Stimulated activated CD4-positive, alpha-beta T cell treated with anti-CD3 and anti-CD28 coated beads, Interleukin-12 subunit alpha, Interleukin-12 subunit beta, amount 100 ng/mL, for 48 hours (primary cell): ENCODE measurements around the gene CCNC.

Source experiments
- DNase-seq, 3 donors: peaks; one replicate each; pipeline ENCODE4 v3.0.0-alpha.2; 2020; ENCODE audit warnings: low read depth in 2 of 3, low spot score in 1 of 3

The CCNC gene

DNA sequence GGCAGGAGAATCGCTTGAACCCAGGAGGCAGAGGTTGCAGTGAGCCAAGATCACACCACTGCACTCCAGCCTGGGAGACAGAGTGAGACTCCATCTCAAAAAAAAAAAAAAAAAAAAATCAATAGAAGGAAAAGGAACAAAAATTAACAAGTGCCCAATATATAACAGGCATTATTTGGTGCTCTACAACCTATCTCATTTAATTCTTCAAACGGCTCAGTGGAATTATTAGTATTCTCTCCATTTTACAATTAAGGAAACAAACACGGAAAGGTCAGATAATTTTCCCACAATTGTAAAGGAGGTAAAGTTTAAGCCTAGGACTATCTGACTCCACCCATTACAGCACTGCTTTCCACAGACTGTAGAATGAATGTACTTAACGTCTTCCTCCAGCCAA is 19.8 kb downstream of the CCNC start:
- no peak for DNase-seq

DNA sequence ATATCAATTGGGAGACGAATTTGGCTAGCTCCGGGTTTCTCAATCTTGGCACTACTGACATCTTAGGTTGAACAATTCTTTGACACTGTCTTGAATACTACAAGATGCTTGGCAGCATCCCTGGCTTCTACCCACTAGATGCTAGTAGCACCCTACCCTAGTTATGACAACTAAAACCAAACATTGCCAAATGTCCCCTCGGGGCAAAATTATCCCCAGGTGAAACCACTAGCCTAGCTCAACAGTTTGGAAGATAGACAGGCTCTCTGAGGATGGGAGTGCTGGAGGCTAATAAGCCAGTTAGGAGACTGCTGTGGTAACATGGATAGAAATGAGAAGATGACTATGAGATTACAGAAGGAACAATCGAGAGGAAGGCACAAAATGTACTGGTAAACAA is 20.9 kb downstream of the CCNC start:
- no peak for DNase-seq

DNA sequence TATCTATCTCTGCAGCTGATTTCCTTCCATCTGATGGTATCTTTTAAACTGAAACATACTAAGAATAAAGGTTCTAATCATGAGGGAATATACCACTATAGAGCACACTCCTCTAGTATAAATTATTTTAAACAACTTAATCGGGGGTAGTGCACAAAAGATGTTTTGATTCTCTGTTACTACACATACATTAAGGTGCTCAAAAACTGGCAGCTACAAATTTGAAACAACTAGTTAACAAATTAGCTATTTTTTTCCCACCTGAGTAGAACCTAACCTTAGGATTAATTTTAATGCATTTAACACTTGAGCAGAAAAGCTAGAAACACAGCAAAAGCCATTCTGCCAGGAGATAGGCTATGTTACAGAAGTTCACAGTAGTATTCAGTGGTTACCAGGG is 23.0 kb downstream of the CCNC start:
- no peak for DNase-seq

DNA sequence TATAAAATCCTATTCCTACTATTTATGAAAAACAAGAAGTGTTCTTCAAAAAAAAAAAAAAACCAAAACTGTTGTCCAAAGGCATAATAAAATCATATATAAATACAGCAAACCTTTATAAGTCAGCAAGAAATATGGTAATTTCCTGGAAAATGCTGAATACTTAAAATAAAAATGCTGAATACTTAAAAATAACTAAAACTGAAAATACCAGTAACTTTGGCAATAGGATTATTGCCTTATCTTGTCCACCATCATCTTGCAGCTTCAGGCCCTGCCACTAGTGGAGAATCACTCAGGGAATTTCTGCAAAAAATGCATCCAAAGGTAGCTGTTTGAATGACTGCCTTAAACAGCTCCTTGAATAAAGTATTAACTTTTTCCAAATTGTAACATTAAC is 24.5 kb downstream of the CCNC start:
- DNase-seq, result no peak

DNA sequence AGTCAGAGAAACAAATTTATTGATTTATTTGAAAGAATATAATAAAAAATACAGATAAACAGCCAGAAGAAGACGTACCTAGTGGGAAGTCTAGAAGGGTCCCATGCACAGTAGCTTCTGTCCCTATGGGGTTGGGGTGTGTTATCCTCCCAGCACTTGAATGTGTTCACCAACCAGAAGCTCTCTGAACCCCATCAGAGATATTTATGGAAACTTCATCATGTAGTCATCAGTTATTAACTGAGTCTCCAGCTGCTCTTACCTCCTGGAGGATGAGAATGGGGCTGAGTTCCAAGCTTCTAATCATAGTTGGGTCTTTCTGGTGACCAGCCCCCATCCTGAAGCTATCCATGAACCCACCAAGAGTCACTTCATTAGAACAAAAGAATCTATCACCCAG is 37.8 kb downstream of the CCNC start:
- DNase-seq, result no peak

DNA sequence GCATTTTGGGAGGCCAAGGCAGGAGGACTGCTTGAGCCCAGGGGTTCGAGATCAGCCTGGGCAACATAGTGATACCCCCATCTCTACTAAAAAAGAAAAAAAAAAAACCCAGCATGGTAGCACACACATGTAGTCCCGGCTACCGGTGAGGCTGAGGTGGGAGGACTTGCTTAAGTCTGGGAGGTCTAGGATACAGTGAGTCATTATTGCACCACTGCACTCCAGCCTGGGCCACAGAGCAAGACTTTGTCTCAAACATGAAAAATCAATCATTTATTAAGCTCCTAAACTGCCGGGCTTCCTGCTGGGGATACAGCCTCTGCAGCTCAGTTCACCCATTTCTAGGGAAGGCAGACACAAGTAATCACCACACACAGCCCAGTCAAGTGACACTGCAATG is 45.9 kb downstream of the CCNC start:
- no peak for DNase-seq

DNA sequence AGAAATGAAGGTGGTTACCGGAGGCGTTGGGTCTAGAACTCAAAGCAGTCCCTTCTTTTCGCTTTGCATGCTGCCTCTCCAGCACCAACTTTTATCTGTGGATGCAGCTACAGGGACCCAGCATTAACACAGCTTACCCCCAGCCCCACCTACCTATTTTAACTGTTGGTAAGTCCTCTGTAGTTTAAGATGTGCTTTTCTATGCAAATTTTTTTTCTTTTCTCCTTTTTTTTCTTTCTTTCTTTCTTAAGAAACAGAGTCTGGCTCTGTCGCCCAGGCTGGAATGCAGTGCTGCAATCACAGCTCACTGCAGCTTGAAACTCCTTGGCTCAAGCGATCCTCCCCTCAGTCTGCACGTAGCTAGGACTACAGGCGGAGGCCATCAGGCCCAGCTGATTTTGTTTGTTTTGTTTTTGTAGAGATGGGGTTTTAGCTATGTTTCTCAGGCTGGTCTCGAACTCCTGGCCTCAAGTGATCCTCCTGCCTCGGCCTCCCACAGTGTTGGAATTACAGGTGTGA is 46.8 kb downstream of the CCNC start:
- no peak for DNase-seq

DNA sequence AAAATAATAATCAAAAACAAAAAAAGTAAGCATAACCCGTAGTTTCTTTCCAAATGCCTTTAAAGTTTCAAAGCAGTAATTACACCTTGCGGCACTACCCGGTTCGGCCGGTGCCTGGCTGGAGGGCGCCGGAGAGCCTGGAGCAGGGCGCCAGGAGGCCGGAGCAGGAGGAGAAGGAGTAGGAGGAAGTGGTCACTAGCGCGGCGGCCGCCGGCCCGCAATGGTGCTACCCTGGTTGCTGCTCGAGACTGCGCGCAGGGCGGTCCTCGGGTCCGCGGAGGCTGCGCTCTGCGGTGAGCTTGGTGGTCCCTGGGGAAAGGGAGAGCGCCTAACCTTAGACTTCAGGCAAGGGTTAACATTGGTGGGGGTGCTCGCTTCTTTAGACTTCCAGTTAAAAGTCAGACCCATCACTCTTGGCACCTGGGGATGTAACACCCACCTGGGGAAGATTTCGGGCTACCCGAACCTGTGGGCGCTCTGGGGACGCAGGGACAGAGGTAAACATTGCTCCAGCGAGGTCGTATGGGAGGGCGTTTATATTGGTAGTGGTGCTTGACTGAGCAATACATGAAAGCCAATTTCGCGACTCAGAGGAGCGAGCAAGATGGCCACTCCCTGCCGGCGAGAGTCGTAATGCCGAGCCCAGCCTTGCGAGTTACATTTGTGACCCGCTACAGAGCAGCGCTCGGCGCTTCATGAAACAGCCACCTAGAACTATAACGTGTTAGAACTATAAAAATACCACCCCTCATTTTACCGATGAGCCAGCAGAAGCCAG is 47.4 kb downstream of the CCNC start:
- peak; percentile 46 to 70 (median 64) for DNase-seq

DNA sequence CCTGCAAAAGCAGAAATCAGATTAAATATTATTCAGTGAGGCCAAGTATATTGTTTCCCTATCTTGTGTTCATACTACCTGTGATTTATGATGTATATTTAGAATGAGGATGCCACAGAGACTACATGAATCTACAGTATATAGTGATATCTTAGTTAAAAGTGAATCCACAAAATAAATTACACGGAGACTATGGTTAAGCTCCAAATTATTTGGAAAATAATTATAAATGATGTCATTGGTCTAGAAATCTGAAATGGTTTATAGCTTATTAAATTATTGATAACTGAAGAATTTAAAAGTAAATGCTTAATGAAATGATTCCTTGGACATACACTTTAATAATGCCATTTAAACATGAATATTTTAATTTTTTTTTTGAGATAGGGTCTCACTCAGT is 49.0 kb downstream of the CCNC start:
- DNase-seq, result no peak

DNA sequence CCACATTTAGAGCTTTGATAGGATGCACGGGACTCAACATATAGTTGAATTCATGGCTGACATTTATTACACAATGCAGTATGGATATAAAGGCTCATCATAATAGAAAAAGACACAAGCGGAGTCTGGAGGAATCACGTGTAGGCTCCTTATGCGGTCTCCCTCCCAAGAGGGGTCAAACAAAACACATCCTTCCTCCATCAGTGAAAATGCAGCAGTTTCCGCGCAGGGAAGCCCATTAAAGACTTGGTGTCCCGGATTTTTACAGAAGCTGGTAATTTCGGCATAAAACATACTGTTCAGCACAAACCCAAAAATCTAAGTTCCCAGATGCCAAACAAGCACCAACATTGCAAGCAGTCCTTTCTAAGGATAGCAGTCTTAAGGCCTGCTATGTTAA is 54.4 kb downstream of the CCNC start:
- DNase-seq, result no peak

DNA sequence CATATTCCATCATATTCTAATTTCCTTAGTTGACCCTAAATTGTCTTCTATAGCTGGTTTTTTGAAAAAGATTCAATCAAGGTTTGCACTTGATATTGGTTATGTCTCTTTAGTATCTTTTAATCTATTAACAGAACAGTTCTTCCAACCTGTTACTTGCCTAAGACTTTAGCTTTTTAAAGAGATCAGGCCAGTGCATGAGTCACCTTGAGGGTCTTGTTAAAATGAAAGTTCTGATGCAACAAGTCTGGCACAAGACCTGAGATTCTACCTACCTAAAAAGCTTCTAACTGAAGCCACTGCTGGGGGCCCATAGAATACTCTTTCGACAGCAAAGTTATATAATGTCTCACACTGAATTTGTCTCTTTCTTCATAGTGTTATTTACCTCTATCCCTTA is 56.4 kb downstream of the CCNC start:
- no peak for DNase-seq

DNA sequence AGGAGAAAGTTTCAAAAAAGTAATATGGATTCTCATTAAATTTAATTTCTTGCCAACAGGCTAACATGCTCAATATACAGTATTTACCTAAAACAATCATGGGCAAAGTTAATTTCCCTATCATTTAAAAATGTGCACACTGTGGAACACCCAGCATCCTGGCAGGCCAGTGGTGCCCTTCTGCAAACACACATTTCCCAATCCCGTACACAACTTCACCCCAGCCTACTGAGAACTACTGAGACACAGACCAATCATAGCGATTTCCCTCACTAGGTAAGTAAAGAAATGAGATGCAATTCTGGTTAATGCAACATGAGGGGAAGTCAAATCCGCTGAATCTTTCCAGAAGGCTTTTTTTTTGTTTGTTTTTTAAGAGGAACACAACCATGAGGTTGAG is 60.8 kb downstream of the CCNC start:
- no peak for DNase-seq

DNA sequence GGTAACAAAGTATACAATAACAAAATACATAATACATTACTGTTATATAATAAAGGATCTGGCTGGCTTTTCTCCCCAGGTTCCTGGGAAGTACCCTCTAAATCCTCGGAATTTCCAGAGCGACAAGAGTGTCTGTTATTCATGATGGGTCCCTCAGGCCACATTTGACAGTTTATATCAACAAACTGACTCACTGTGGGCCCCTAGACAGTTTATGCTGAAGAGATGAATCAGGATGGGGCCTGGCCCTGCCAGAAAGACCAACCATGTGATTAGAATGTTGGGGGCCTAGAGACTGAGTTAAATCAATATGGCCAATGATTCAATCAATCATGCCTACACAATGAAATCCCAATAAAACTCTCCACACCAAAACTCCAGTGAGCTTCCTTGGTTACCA is 66.7 kb downstream of the CCNC start:
- no peak for DNase-seq

DNA sequence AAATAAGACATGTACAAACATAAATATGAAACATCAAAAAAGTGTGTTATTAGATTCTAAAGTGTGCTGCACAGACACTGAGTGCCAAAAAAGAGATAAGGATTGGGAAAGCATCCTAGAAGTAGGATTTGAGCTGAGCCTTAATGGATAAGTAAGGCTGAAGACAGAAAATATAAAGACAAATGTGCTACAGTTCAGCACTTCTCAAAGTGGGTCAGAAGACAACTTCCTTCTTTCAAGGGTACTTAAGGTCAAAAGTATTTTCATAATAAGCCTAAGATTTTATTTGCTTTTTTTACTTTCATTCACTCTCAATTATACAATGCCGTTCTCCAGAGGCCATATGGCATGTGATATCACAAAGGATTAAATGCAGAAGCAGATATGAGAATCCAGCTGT is 70.0 kb downstream of the CCNC start:
- DNase-seq, result no peak

DNA sequence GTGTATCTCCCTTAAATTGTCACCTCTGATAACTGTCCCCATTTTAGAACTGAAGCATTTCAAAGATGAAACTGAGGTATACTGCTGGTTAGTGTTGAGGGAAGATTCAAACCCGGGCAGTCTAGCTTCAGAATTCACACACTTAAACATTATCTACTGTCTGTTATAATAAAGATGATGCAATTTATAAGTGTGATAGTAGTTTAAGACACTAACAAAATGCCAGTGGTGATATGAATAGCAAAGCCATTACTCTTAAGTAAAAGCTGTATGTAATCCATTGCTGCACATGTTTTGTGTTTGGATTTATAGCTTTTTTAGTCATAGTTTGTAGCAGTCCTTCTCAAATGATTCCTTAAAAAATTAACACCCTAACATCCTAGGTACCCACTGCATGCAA is 73.0 kb downstream of the CCNC start:
- DNase-seq, result no peak
